B cell (primary cell): ENCODE data around the gene TRIM22. TPM values are rescaled to one million over a fixed set of nuclear protein-coding genes. Genes with fewer than 3 reads are reported as not detected.
"Not testable (repeated sequence)": the region's sequence is repeated elsewhere in the genome, so short reads cannot be mapped to it uniquely, and the experiment has no call there.

ENCODE experiments used
- ATAC-seq: fragments of 200-7000 bp; cut with Tn5 transposase; one replicate; pipeline ENCODE4 v1.10.0; 2021; ENCODE audit warnings: low read depth, mild to moderate bottlenecking, moderate number of reproducible peaks, moderate library complexity
- CTCF ChIA-PET: fragments of 350-600 bp; sonication (Branson Sonifier 250); formaldehyde crosslinking; loops from one replicate; lab custom pipeline; 2021; ENCODE audit warnings: antibody characterized with exemption, inconsistent platforms; lab: Charles Lee
- POLR2A ChIA-PET: fragments of 350-600 bp; sonication (Branson Sonifier 250); formaldehyde crosslinking; loops from one replicate; lab custom pipeline; 2021; ENCODE audit warnings: antibody characterized with exemption; lab: Charles Lee
- DNase-seq: peaks from one replicate; pipeline ENCODE4 v3.0.0; 2013
- H2AFZ ChIP-seq: 2 replicates; pipeline ENCODE4 v1.6.1; 2012; ENCODE audit warnings: mild to moderate bottlenecking, low read depth, low read length; ENCODE audit not compliant: insufficient read depth, poor library complexity, severe bottlenecking
- H3K27ac ChIP-seq, 2 donors: 1 replicate in 1 of 2; 2 replicates in 1 of 2; pipeline ENCODE4 v1.5.1; 2012 to 2013; ENCODE audit warnings: low read length in 2 of 2, mild to moderate bottlenecking in 2 of 2, moderate library complexity in 1 of 2
- H3K27me3 ChIP-seq, 4 experiments: fragments of 200-600 bp in 1 of 4; sonication (generic) in 1 of 4; replicated peaks in 1 of 4; 1 replicate in 2 of 4; 2 replicates in 2 of 4; pipeline versions ENCODE4 v1.6.1 to v1.7.0; 2013 to 2016; ENCODE audit warnings: low read length in 3 of 4, mild to moderate bottlenecking in 2 of 4, mixed read lengths in 1 of 4, moderate library complexity in 1 of 4; ENCODE audit not compliant: insufficient read depth in 4 of 4, control insufficient read depth in 3 of 4; ENCODE audit errors: control extremely low read depth in 1 of 4
- H3K36me3 ChIP-seq, 2 experiments: replicated peaks in 1 of 2; 1 replicate in 1 of 2; 2 replicates in 1 of 2; pipeline versions ENCODE4 v1.6.1 to v1.7.1; 2013; ENCODE audit warnings: low read length in 1 of 2; ENCODE audit not compliant: insufficient read depth in 2 of 2, control insufficient read depth in 1 of 2; ENCODE audit errors: control extremely low read depth in 1 of 2, extremely low read depth in 1 of 2
- H3K4me1 ChIP-seq, 2 donors: fragments of 200-600 bp in 1 of 2; sonication (generic) in 1 of 2; 1 replicate in 1 of 2; 2 replicates in 1 of 2; pipeline versions ENCODE4 v1.5.1 to v1.6.1; 2013 to 2017; ENCODE audit warnings: low read length in 2 of 2; ENCODE audit not compliant: control insufficient read depth in 2 of 2, insufficient read depth in 2 of 2
- H3K4me2 ChIP-seq: replicated peaks from 2 replicates; pipeline ENCODE3; 2012; ENCODE audit warnings: mild to moderate bottlenecking, low read depth, low read length; ENCODE audit not compliant: poor library complexity, severe bottlenecking
- H3K4me3 ChIP-seq, 5 experiments: fragments of 200-600 bp in 1 of 5; sonication (generic) in 1 of 5; 1 replicate in 3 of 5; 2 replicates in 2 of 5; pipeline versions ENCODE4 v1.5.1 to v1.7.0; 2011 to 2016; ENCODE audit warnings: low read length in 4 of 5, mild to moderate bottlenecking in 4 of 5, low read depth in 2 of 5, control low read depth in 1 of 5, moderate library complexity in 1 of 5; ENCODE audit not compliant: insufficient read depth in 1 of 5; ENCODE audit errors: control extremely low read depth in 1 of 5, extremely low read depth in 1 of 5
- H3K79me2 ChIP-seq: fragments of 200-600 bp; sonication (generic); one replicate; pipeline ENCODE4 v1.6.0; 2016; ENCODE audit warnings: low read length; ENCODE audit not compliant: control insufficient read depth, insufficient read depth
- H3K9ac ChIP-seq: fragments of 200-600 bp; sonication (generic); 2 replicates; pipeline ENCODE4 v1.6.1; 2017; ENCODE audit warnings: mild to moderate bottlenecking, low read length, moderate library complexity
- H3K9me3 ChIP-seq, 3 donors: one replicate each; pipeline versions ENCODE4 v1.6.1 to v1.7.1; 2013; ENCODE audit warnings: low read length in 2 of 3; ENCODE audit not compliant: control insufficient read depth in 2 of 3, insufficient read depth in 1 of 3; ENCODE audit errors: control extremely low read depth in 1 of 3
- H4K20me1 ChIP-seq: 2 replicates; pipeline ENCODE4 v1.6.0; 2012; ENCODE audit warnings: mild to moderate bottlenecking, low read length; ENCODE audit not compliant: insufficient read depth, control insufficient read depth, poor library complexity, severe bottlenecking
- H3K27ac Mint-ChIP-seq: one replicate; pipeline ENCODE4 v1.8.0; 2021; ENCODE audit warnings: mixed read lengths
- H3K27me3 Mint-ChIP-seq: one replicate; pipeline ENCODE4 v1.8.0; 2021; ENCODE audit warnings: mixed read lengths
- H3K4me1 Mint-ChIP-seq: one replicate; pipeline ENCODE4 v1.8.0; 2021; ENCODE audit warnings: mixed read lengths
- H3K4me3 Mint-ChIP-seq: one replicate; pipeline ENCODE4 v1.8.0; 2021; ENCODE audit warnings: mixed read lengths
- H3K9me3 Mint-ChIP-seq: one replicate; pipeline ENCODE4 v1.8.0; 2022; ENCODE audit warnings: mixed read lengths; ENCODE audit not compliant: insufficient read depth
- EZH2 ChIP-seq: IDR thresholded peaks from 2 replicates; pipeline ENCODE4 v1.6.1; 2012; ENCODE audit warnings: borderline replicate concordance, low read depth, mild to moderate bottlenecking, moderate library complexity, low read length; ENCODE audit not compliant: insufficient read depth, poor library complexity, severe bottlenecking
- WGBS: methylation state at CpG from one replicate; pipeline ENCODE4 v1.1.5; 2013; ENCODE audit warnings: missing lambda C conversion rate; ENCODE audit not compliant: insufficient coverage; 5-methylcytosine and 5-hydroxymethylcytosine counted together
- intact Hi-C: fragments of 100-400 bp; cut with micrococcal nuclease; formaldehyde crosslinking; loops from one replicate; pipeline ENCODE4 v1.10.0; 2022
- polyA plus RNA-seq: library from polyadenylated mRNA; depleted of rRNA; stranded (reverse); fragments of >200 nt; gene quantifications from 2 replicates; pipeline ENCODE4 v1.2.3, GENCODE V29; 2012
- total RNA-seq, 2 donors: library from RNA; stranded (reverse); fragments of 120-200 nt in 1 of 2; gene quantifications; 1 replicate in 1 of 2; 2 replicates in 1 of 2; pipeline versions ENCODE4 v1.2.3 to v1.2.4, GENCODE V29; 2013 to 2022
- TF ChIP-seq, protein P1 (sequence below): fragments of 200-600 bp; IDR thresholded peaks from one replicate; pipeline ENCODE4 v1.8.0; 2022; ENCODE audit warnings: antibody characterized with exemption, mild to moderate bottlenecking

TRIM22 gene
- total and polyA plus RNA-seq, 2 donors (not counting 1 experiment from before 2014, with no cell fraction given): 255 to 388 TPM

DNA sequence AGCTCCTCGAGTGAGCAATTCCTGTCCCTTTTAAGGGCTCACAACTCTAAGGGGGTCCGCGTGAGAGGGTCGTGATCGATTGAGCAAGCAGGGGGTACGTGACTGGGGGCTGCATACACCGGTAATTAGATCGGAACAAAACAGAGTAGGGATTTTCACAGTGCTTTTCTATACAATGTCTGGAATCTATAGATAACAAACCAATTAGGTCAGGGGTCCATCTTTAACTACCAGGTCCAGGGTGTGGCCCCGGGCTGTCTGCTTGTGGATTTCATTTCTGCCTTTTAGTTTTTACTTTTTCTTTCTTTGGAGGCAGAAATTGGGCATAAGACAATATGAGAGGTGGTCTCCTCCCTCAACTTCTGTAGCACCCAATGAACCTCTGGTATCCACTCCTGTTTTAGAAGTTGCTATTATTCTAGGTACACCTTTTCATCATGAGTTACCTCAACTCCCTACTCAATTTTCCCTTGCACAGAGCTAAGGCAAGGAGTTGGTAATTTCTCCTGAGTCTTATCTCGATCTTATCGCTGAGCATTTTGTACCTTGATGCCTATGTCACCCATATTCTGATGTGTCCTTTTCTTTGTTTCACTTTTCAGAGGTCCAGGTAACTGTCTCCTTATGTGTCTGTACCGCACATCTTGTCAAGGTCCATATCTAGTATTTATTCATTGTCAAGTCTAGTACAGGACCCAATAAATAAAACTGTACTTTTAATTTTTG is 1.8 kb downstream of the TRIM22 start:
- peak overlapping the region; percentile 78 for H3K4me2 ChIP-seq
- Mint-ChIP-seq H3K4me3 (peak overlapping the region; percentile 94), H3K4me1 (peaks cover 53% of the 10 kb centered on the region), H3K27ac (peak overlapping the region; percentile 93)
- POLR2A ChIA-PET: interaction anchor here (2.4 kb wide), 1 partner anchor 9 kb away, joined by 9 read pairs; no protein-coding TSS in a partner anchor
- H3K36me3 ChIP-seq: peaks cover 9 to 29% of the 10 kb centered on the region in 2 experiments
- DNase-seq: peak; percentile 25
- H3K27me3 ChIP-seq, intact Hi-C loops, H3K27me3 Mint-ChIP-seq, ATAC-seq, H3K9me3 ChIP-seq, H3K9me3 Mint-ChIP-seq: not testable (repeated sequence)
- peaks cover 42 to 46% of the 10 kb centered on the region in 2 donors for H3K4me1 ChIP-seq
- H2AFZ ChIP-seq: peak overlapping the region; percentile 56
- H3K9ac ChIP-seq: peak overlapping the region; percentile 90
- peaks cover 92% of the 10 kb centered on the region for H3K79me2 ChIP-seq
- peak overlapping the region; percentile 89 to 92 for H3K27ac ChIP-seq
- peak overlapping the region; percentile 79 to 89 (median 84) for H3K4me3 ChIP-seq
- CTCF ChIA-PET: interaction anchor here (3.4 to 4.4 kb wide), 2 partner anchors 9 to 20 kb away, joined by 22 to 42 read pairs; no protein-coding TSS in a partner anchor
- H4K20me1 ChIP-seq: peaks cover 27% of the 10 kb centered on the region
- WGBS: 17% methylated on average over 1 of the region's 12 CpGs

DNA sequence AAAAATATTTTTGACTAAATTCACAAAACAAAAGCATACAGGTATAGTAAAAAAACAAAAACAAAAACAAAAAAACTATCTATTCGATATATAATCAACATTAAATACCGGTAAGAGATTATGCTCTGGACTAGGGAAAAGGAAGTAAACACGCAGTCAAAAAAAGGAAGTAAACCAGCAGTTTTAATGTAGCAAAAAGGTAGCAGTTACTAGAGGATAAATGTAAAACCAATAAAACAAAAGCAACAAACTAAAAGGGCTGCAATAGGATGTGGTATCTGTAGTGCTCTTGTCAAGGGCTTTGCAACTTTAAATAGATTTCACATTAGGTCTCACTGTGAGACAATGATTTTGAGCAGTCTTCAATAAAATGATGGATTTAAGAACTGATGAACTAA is 2.4 kb downstream of the TRIM22 start:
- intact Hi-C loops: no loop called here
- TF ChIP-seq, protein P1, sequence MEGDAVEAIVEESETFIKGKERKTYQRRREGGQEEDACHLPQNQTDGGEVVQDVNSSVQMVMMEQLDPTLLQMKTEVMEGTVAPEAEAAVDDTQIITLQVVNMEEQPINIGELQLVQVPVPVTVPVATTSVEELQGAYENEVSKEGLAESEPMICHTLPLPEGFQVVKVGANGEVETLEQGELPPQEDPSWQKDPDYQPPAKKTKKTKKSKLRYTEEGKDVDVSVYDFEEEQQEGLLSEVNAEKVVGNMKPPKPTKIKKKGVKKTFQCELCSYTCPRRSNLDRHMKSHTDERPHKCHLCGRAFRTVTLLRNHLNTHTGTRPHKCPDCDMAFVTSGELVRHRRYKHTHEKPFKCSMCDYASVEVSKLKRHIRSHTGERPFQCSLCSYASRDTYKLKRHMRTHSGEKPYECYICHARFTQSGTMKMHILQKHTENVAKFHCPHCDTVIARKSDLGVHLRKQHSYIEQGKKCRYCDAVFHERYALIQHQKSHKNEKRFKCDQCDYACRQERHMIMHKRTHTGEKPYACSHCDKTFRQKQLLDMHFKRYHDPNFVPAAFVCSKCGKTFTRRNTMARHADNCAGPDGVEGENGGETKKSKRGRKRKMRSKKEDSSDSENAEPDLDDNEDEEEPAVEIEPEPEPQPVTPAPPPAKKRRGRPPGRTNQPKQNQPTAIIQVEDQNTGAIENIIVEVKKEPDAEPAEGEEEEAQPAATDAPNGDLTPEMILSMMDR: no peak
- no peak for TF ChIP-seq EZH2
- peaks cover 93% of the 10 kb centered on the region for H3K79me2 ChIP-seq

More for the DNA sequence above, 2.4 kb downstream of the TRIM22 start:
- Mint-ChIP-seq H3K27me3 (no peaks in the 10 kb centered on the region), H3K27ac (peak overlapping the region; percentile 92), H3K9me3 (no peaks in the 10 kb centered on the region), H3K4me1 (peaks cover 58% of the 10 kb centered on the region), H3K4me3 (peak overlapping the region; percentile 94)
- POLR2A ChIA-PET: no interaction called here
- H3K4me2 ChIP-seq: peak overlapping the region; percentile 78
- peak overlapping the region; percentile 79 to 89 (median 84) for H3K4me3 ChIP-seq
- H3K9me3 ChIP-seq: no peaks in the 10 kb centered on the region
- peaks cover 30% of the 10 kb centered on the region for H4K20me1 ChIP-seq
- H3K9ac ChIP-seq: peak overlapping the region; percentile 90
- peaks cover 13 to 35% of the 10 kb centered on the region in 2 experiments for H3K36me3 ChIP-seq
- H3K27ac ChIP-seq: peak overlapping the region; percentile 89 to 92
- DNase-seq (peak; percentile 55), ATAC-seq (peak; percentile 15)
- CTCF ChIA-PET: interaction anchor here (4.4 kb wide), 1 partner anchor 8 kb away, joined by 42 read pairs; no protein-coding TSS in a partner anchor
- no CpG with 5 or more reads among the region's 3 CpGs for WGBS
- H3K4me1 ChIP-seq: peaks cover 42 to 46% of the 10 kb centered on the region in 2 donors
- no peaks in the 10 kb centered on the region for H3K27me3 ChIP-seq
- H2AFZ ChIP-seq: peak overlapping the region; percentile 56
